ENCODE data around the gene STEAP3. TPM values are rescaled to one million over a fixed set of nuclear protein-coding genes. Genes with fewer than 3 reads are reported as not detected.
"Not testable (repeated sequence)": the region's sequence is repeated elsewhere in the genome, so short reads cannot be mapped to it uniquely, and the experiment has no call there.

The STEAP3 gene
- total and polyA plus RNA-seq, 8 donors = 1.7 to 43.8 (median 3.1) TPM

GRCh38 chr2:119267604-119268003 lies 44.0 kb downstream of the STEAP3 start:
- peaks cover 0 to 12% of the 10 kb centered on the region in 2 donors for H3K36me3 ChIP-seq
- intact Hi-C loops (cut with DNase I) = no loop called here
- no peak for DNase-seq

GRCh38 chr2:119276864-119277263 lies 53.2 kb downstream of the STEAP3 start:
- no peak for TF ChIP-seq CTCF (IDR thresholded peaks at IDR 0.05)
- Histone ChIP-seq H3K27ac (no peak overlapping the region), H3K36me3 (no peaks in the 10 kb centered on the region), H3K9me3 (no peaks in the 10 kb centered on the region), H3K27me3 (no peaks in the 10 kb centered on the region), H3K4me3 (no peak overlapping the region), H3K4me1 (no peaks in the 10 kb centered on the region)
- intact Hi-C loops (cut with DNase I) = no loop called here
- ATAC-seq = no peak
- DNase-seq = no peak

More at GRCh38 chr2:119267604-119268003, 44.0 kb downstream of the STEAP3 start:
- H3K4me3 ChIP-seq = no peak overlapping the region
- H3K9me3 ChIP-seq = no peaks in the 10 kb centered on the region
- H3K27me3 ChIP-seq = no peaks in the 10 kb centered on the region
- no peak for ATAC-seq
- peaks cover 0 to 11% of the 10 kb centered on the region in 2 donors for H3K4me1 ChIP-seq
- no peak for TF ChIP-seq CTCF (IDR thresholded peaks at IDR 0.05)
- no peak overlapping the region for H3K27ac ChIP-seq

- ATAC-seq; intact Hi-C loops (cut with DNase I); H3K36me3 ChIP-seq; H3K4me3 ChIP-seq; H3K9me3 ChIP-seq; H3K27me3 ChIP-seq; DNase-seq; H3K27ac ChIP-seq: not testable (repeated sequence)
- H3K4me1 ChIP-seq = peaks cover 0 to 13% of the 10 kb centered on the region in 2 donors
Measured at GRCh38 chr2:119278385-119278784, 54.8 kb downstream of the STEAP3 start.

- Histone ChIP-seq H3K9me3 (no peaks in the 10 kb centered on the region), H3K27me3 (no peaks in the 10 kb centered on the region), H3K36me3 (no peaks in the 10 kb centered on the region), H3K4me1 (peaks cover 0 to 19% of the 10 kb centered on the region in 2 donors), H3K27ac (no peak overlapping the region), H3K4me3 (no peak overlapping the region)
- ATAC-seq (no peak), DNase-seq (no peak)
- intact Hi-C loops (cut with DNase I) = no loop called here
- TF ChIP-seq CTCF (IDR thresholded peaks at IDR 0.05) = no peak
Measured at GRCh38 chr2:119278946-119279345, 55.3 kb downstream of the STEAP3 start.

GRCh38 chr2:119279666-119280065 lies 56.0 kb downstream of the STEAP3 start:
- ATAC-seq = no peak
- intact Hi-C loops (cut with DNase I) = no loop called here
- no peak for DNase-seq
- H3K9me3 ChIP-seq = no peaks in the 10 kb centered on the region
- H3K4me1 ChIP-seq = peaks cover 0 to 26% of the 10 kb centered on the region in 2 donors
- H3K4me3 ChIP-seq = no peak overlapping the region
- no peak for TF ChIP-seq CTCF (IDR thresholded peaks at IDR 0.05)
- no peaks in the 10 kb centered on the region for H3K27me3 ChIP-seq
- no peaks in the 10 kb centered on the region for H3K36me3 ChIP-seq
- H3K27ac ChIP-seq = no peak overlapping the region

- H3K4me1 ChIP-seq = peaks cover 0 to 26% of the 10 kb centered on the region in 2 donors
- H3K27me3 ChIP-seq = no peaks in the 10 kb centered on the region
- H3K36me3 ChIP-seq = no peaks in the 10 kb centered on the region
- no peak for DNase-seq
- no peak for ATAC-seq
- no peak overlapping the region for H3K4me3 ChIP-seq
- H3K27ac ChIP-seq = no peak overlapping the region
- TF ChIP-seq CTCF (IDR thresholded peaks at IDR 0.05) = no peak
- H3K9me3 ChIP-seq = no peaks in the 10 kb centered on the region
- intact Hi-C loops (cut with DNase I) = no loop called here
Measured at GRCh38 chr2:119280680-119281079, 57.0 kb downstream of the STEAP3 start.
